ENCODE results near the gene PPFIA1. TPM values are rescaled to one million over a fixed set of nuclear protein-coding genes. Genes with fewer than 3 reads are reported as not detected.

PPFIA1 gene
- total RNA-seq, 1 experiment from 2014 or later: 63.4 TPM

DNA sequence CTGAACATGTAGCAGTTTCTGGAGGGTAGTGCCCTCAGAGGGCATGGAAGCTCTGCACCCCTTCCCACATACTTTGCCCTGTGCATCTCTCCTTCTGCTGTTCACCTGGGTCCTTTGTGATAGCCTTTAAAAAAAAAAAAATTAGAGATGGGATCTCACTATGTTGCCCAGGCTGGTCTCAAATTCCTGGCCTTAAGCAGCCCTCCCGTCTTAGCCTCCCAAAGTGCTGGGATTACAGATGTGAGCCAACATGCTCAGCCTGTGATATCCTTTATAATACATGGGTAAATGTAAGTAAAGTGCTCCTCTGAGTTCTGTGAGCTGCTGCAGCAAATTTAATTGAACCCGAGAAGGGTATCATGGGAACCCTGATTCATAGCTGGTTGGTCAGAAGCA lies 33.7 kb downstream of the PPFIA1 start:
- H2BK20ac ChIP-seq (ENCODE audit: low read depth, low read length, poor library complexity, severe bottlenecking): no peak overlapping the region
- H2AK5ac ChIP-seq (ENCODE audit: insufficient read length, low read length): no peak overlapping the region
- H3K4me2 ChIP-seq (ENCODE audit: insufficient read depth, insufficient read length, low read length): no peak overlapping the region
- H2BK120ac ChIP-seq (ENCODE audit: low read depth, low read length, poor library complexity, severe bottlenecking): no peak overlapping the region
- H4K91ac ChIP-seq (ENCODE audit: insufficient read length, low read depth, low read length): no peak overlapping the region
- peaks cover 7 to 35% (median 13%) of the 10 kb centered on the region in 3 experiments; a peak in 6 of 7 replicates for H3K36me3 Mint-ChIP-seq (ENCODE audit: insufficient read depth in 1 of 3, low read depth in 3 of 3)
- H2BK5ac ChIP-seq (ENCODE audit: insufficient read length, low read length): no peak overlapping the region
- H3K18ac ChIP-seq (ENCODE audit: insufficient read length, low read depth, low read length): no peak overlapping the region
- 0 out of 7 replicates have a peak overlapping the region, but pooled peaks of 1 of the 3 experiments have one; percentile 19 for H3K27ac Mint-ChIP-seq
- H3K79me1 ChIP-seq (ENCODE audit: insufficient read depth, low read depth, low read length, poor library complexity, severe bottlenecking): peaks cover 10% of the 10 kb centered on the region
- no peaks in the 10 kb centered on the region for H3K27me3 Mint-ChIP-seq (ENCODE audit: low read depth)
- H3K4me1 Mint-ChIP-seq: peaks cover 13 to 29% of the 10 kb centered on the region in 2 experiments
- H2BK15ac ChIP-seq (ENCODE audit: low read depth, low read length): no peak overlapping the region
- no peak overlapping the region for H3T11ph ChIP-seq (ENCODE audit: low read length)
- no peak overlapping the region for H4K5ac ChIP-seq (ENCODE audit: insufficient read length, low read depth, low read length)
- H3K27ac ChIP-seq (ENCODE audit: insufficient read length, low read depth, low read length): no peak overlapping the region
- H3K9me3 ChIP-seq (ENCODE audit: control insufficient read depth, low read depth, low read length): no peaks in the 10 kb centered on the region
- no peak overlapping the region for H3K14ac ChIP-seq (ENCODE audit: insufficient read depth, low read length)
- no peak for TF ChIP-seq CTCF (conservative IDR thresholded peaks at IDR 0.05)
- no peaks in the 10 kb centered on the region for H3K27me3 ChIP-seq (ENCODE audit: insufficient read depth, low read length)
- peaks cover 6% of the 10 kb centered on the region; the same call in 1 of the 2 replicates for H3K4me1 ChIP-seq (ENCODE audit: insufficient read depth, low read length)
- WGBS (ENCODE audit: extremely low coverage, insufficient read length, low lambda C conversion rate): no CpG with 5 or more reads among the region's 2 CpGs
- H3K4ac ChIP-seq (ENCODE audit: low read depth, low read length): no peak overlapping the region
- no peak overlapping the region for H3K23ac ChIP-seq (ENCODE audit: insufficient read length, low read depth, low read length)
- no peak overlapping the region for H3K4me3 Mint-ChIP-seq
- H3K79me2 ChIP-seq (ENCODE audit: insufficient read depth, low read length): peaks cover 21% of the 10 kb centered on the region; the same call in 1 of the 2 replicates
- peaks cover 7% of the 10 kb centered on the region for H4K20me1 ChIP-seq (ENCODE audit: control insufficient read depth, insufficient read depth, insufficient read length)
- no peaks in the 10 kb centered on the region for H3K23me2 ChIP-seq (ENCODE audit: insufficient read length, low read depth, low read length, poor library complexity, severe bottlenecking)
- H2BK12ac ChIP-seq (ENCODE audit: insufficient read length, low read depth, low read length): no peak overlapping the region
- H4K8ac ChIP-seq (replicated peaks; ENCODE audit: insufficient read length, low read depth, low read length): no peak overlapping the region
- H3K9me3 Mint-ChIP-seq: no peaks in the 10 kb centered on the region
- no peak for DNase-seq
- H2AFZ ChIP-seq (ENCODE audit: low read length): no peak overlapping the region
- H3K56ac ChIP-seq (ENCODE audit: insufficient read length, low read depth, low read length): no peak overlapping the region
- H3K9ac ChIP-seq (ENCODE audit: extremely low read depth, insufficient read length, low read length): no peak overlapping the region

All from H9 (cell line).